ENCODE measurements around the gene GPLD1. TPM values are rescaled to one million over a fixed set of nuclear protein-coding genes. Genes with fewer than 3 reads are reported as not detected.
A peak's percentile ranks its signal among the peaks of the same experiment; 100 is the strongest.

GPLD1 gene
- total RNA-seq, 2 experiments from 2014 or later: 0.51 to 0.72 TPM

DNA sequence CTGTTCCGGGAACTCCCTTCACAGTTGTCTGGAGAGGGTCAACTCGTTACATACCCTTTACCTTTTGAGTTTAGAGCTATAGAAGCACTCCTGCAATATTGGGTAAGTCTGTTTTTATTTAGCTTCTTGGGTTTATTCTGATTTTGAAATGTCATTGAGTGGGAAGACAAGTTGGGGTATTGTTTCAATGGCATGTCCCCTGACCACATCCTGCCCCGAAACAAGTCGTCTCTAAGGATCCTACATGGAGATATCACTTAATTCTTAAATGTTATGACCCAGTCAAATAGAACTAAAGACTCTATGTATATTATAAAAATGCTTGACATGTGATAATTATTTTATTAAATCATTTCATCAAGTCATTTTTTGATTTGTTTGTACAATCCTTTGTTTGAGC, 77.1 kb downstream of the GPLD1 start:
- H3K36me3 Mint-ChIP-seq (ENCODE audit: low read depth): peaks cover 28% of the 10 kb centered on the region
- peak overlapping the region; percentile 61 for H3K27ac Mint-ChIP-seq
- TF ChIP-seq, protein P1, sequence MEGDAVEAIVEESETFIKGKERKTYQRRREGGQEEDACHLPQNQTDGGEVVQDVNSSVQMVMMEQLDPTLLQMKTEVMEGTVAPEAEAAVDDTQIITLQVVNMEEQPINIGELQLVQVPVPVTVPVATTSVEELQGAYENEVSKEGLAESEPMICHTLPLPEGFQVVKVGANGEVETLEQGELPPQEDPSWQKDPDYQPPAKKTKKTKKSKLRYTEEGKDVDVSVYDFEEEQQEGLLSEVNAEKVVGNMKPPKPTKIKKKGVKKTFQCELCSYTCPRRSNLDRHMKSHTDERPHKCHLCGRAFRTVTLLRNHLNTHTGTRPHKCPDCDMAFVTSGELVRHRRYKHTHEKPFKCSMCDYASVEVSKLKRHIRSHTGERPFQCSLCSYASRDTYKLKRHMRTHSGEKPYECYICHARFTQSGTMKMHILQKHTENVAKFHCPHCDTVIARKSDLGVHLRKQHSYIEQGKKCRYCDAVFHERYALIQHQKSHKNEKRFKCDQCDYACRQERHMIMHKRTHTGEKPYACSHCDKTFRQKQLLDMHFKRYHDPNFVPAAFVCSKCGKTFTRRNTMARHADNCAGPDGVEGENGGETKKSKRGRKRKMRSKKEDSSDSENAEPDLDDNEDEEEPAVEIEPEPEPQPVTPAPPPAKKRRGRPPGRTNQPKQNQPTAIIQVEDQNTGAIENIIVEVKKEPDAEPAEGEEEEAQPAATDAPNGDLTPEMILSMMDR (IDR thresholded peaks at IDR 0.05): no peak
- ATAC-seq (peak; percentile 55), DNase-seq (peak; percentile 34)
- no peak overlapping the region for H3K4me3 Mint-ChIP-seq
- H3K9me3 Mint-ChIP-seq: no peaks in the 10 kb centered on the region
- H3K27me3 Mint-ChIP-seq: no peaks in the 10 kb centered on the region
- peaks cover 19% of the 10 kb centered on the region for H3K4me1 Mint-ChIP-seq (ENCODE audit: low read depth)
- ChIA-PET CTCF (interaction anchor here (0.8 to 1.4 kb wide), 2 partner anchors 10 to 18 kb away, joined by 3 to 6 read pairs; partner anchors contain the start of gene MRS2), POLR2A (interaction anchor here (0.7 to 1.9 kb wide), 2 partner anchors 9 to 58 kb away, joined by 4 read pairs; no protein-coding TSS in a partner anchor)
- intact Hi-C loops (cut with micrococcal nuclease): no loop called here

DNA sequence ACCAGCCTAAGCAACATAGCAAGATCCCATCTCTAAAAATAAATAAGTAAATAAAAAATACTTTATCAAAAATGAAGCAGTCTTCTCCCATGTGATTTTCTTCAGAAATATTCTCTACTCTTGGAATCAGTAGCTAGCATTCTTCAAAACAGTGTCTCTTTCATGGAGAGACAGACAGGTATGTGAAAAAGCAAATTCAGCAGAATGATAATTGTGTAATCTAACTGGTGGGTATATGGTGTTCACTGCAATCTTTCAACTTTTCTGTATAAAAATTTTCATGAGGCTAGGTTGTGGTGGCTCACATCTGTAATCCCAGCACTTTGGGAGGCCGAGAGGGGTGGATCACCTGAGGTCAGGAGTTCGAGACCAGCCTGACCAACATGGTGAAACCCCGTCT, 78.8 kb downstream of the GPLD1 start:
- POLR2A ChIA-PET: interaction anchor here (1.9 kb wide), 1 partner anchor 10 kb away, joined by 4 read pairs; no protein-coding TSS in a partner anchor
- no peak overlapping the region for H3K27ac Mint-ChIP-seq
- H3K27me3 Mint-ChIP-seq: no peaks in the 10 kb centered on the region
- peaks cover 19% of the 10 kb centered on the region for H3K4me1 Mint-ChIP-seq (ENCODE audit: low read depth)
- intact Hi-C loops (cut with micrococcal nuclease): no loop called here
- TF ChIP-seq, protein P1 (IDR thresholded peaks at IDR 0.05): no peak
- H3K9me3 Mint-ChIP-seq: no peaks in the 10 kb centered on the region
- DNase-seq (no peak), ATAC-seq (no peak)
- CTCF ChIA-PET: no interaction called here
- no peak overlapping the region for H3K4me3 Mint-ChIP-seq
- H3K36me3 Mint-ChIP-seq (ENCODE audit: low read depth): peaks cover 24% of the 10 kb centered on the region

DNA sequence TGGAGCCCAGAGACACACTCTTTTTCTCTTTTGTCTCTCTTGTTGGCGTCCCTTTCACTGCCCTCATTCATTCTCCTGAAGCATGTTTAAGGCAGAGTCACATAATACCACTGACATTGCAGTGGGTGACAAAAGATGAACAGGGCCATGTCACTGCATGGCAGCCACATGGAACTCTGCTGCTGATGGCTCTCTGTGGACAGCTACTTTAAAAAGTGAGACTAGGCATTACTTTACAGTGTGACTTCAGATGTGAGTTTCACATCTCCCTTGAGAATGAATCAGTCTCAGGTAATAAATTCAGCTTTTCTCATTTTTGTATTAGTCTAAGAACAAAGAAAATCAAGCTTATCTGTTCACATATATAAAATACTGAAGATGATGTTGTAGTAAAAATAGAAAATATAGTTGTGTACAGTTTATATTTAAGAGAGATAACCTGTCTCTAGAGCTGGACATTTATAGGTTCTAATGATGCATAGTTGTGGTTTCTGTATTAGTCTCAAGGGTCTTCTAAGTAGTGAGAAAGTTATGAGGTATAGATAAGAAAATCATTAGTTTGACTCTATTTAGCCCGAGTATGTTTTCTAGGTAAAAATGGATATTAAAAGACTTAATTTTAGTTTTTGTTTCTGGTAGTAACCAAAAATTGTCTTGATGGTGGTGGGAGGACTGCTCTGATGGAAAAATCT, 80.5 kb downstream of the GPLD1 start:
- Mint-ChIP-seq H3K36me3 (ENCODE audit: low read depth) (peaks cover 31% of the 10 kb centered on the region), H3K4me1 (ENCODE audit: low read depth) (peaks cover 34% of the 10 kb centered on the region), H3K4me3 (no peak overlapping the region), H3K27me3 (no peaks in the 10 kb centered on the region), H3K27ac (no peak overlapping the region), H3K9me3 (no peaks in the 10 kb centered on the region)
- POLR2A ChIA-PET: no interaction called here
- intact Hi-C loops (cut with micrococcal nuclease): no loop called here
- ATAC-seq (no peak), DNase-seq (no peak)
- CTCF ChIA-PET: interaction anchor here (1.4 to 1.7 kb wide), 2 partner anchors 22 to 49 kb away, joined by 5 read pairs; no protein-coding TSS in a partner anchor
- TF ChIP-seq, protein P1 (IDR thresholded peaks at IDR 0.05): no peak

DNA sequence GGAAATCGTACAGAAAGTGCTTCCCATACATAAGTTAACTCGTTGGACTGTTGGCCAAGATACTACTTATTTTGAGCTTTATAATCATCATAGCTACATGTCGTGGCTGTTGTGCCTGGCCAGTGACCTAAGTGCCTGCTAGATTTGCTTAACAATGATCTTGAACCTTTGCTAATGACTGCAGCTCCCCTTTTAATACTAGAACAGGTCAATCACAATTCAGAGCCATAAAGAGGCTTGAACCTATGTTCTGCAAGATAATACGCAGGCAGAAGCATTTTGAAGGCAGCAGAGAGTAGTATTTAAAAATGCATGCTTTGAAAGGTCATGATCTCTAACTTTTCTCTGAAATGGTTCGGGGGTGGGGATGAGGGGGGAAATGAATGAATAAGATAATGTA, 84.1 kb downstream of the GPLD1 start:
- H3K4me3 Mint-ChIP-seq: no peak overlapping the region
- DNase-seq (no peak), ATAC-seq (no peak)
- H3K9me3 Mint-ChIP-seq: no peaks in the 10 kb centered on the region
- peaks cover 18% of the 10 kb centered on the region for H3K36me3 Mint-ChIP-seq (ENCODE audit: low read depth)
- ChIA-PET POLR2A (no interaction called here), CTCF (interaction anchor here (0.9 to 1.2 kb wide), 3 partner anchors 26 to 122 kb away, joined by 3 read pairs; no protein-coding TSS in a partner anchor)
- intact Hi-C loops (cut with micrococcal nuclease): no loop called here
- H3K27ac Mint-ChIP-seq: no peak overlapping the region
- TF ChIP-seq, protein P1 (IDR thresholded peaks at IDR 0.05): no peak
- peaks cover 2% of the 10 kb centered on the region for H3K27me3 Mint-ChIP-seq
- H3K4me1 Mint-ChIP-seq (ENCODE audit: low read depth): peaks cover 31% of the 10 kb centered on the region

GRCh38 chr6:24403501-24403824, 85.9 kb downstream of the GPLD1 start:
- TF ChIP-seq, protein P1 (IDR thresholded peaks at IDR 0.05): no peak
- Mint-ChIP-seq H3K27ac (peak overlapping the region; percentile 71), H3K9me3 (no peaks in the 10 kb centered on the region), H3K4me3 (peak overlapping the region; percentile 97), H3K27me3 (peaks cover 14% of the 10 kb centered on the region), H3K36me3 (ENCODE audit: low read depth) (peaks cover 14% of the 10 kb centered on the region), H3K4me1 (ENCODE audit: low read depth) (peaks cover 27% of the 10 kb centered on the region)
- DNase-seq (no peak), ATAC-seq (no peak)
- ChIA-PET POLR2A (no interaction called here), CTCF (interaction anchor here (1.0 to 1.3 kb wide), 2 partner anchors 44 to 92 kb away, joined by 3 to 4 read pairs; partner anchors contain the start of gene ALDH5A1)
- intact Hi-C loops (cut with micrococcal nuclease): no loop called here

All from activated CD8-positive, alpha-beta T cell treated with anti-CD3 and anti-CD28 coated beads for 36 hours (primary cell).